Epithelial cell of esophagus (primary cell): ENCODE results near the gene POU2AF1.
A peak's percentile ranks its signal among the peaks of the same experiment; 100 is the strongest.

Experiments
- DNase-seq: peaks from one replicate; pipeline ENCODE4 v3.0.0; 2010; ENCODE audit warnings: low read depth
- H3K4me3 ChIP-seq: 2 replicates; pipeline ENCODE4 v1.5.1; 2011; ENCODE audit warnings: mild to moderate bottlenecking, low read length, control low read depth
- CTCF ChIP-seq: IDR thresholded peaks from 2 replicates; pipeline ENCODE4 v1.5.1; 2011; ENCODE audit warnings: low read depth, mild to moderate bottlenecking, low read length, control low read depth, inconsistent platforms; ENCODE audit not compliant: insufficient read depth; ENCODE audit errors: missing control alignments

The POU2AF1 gene

GRCh38 chr11:111376181-111376871 is 2.7 kb downstream of the POU2AF1 start:
- no peak overlapping the region for H3K4me3 ChIP-seq
- TF ChIP-seq CTCF = no peak
- peak; percentile 46 for DNase-seq

- no peak overlapping the region for H3K4me3 ChIP-seq
- no peak for DNase-seq
- TF ChIP-seq CTCF = no peak
Measured at GRCh38 chr11:111373590-111373989, 5.5 kb downstream of the POU2AF1 start.

GRCh38 chr11:111372538-111372937 is 6.5 kb downstream of the POU2AF1 start:
- H3K4me3 ChIP-seq = no peak overlapping the region
- no peak for DNase-seq
- TF ChIP-seq CTCF = no peak

GRCh38 chr11:111370902-111371578 is 8.0 kb downstream of the POU2AF1 start:
- TF ChIP-seq CTCF = no peak
- peak; percentile 59 for DNase-seq
- H3K4me3 ChIP-seq = no peak overlapping the region

GRCh38 chr11:111370270-111370901 is 8.7 kb downstream of the POU2AF1 start:
- no peak for DNase-seq
- no peak for TF ChIP-seq CTCF
- no peak overlapping the region for H3K4me3 ChIP-seq

GRCh38 chr11:111368285-111368560 is 10.9 kb downstream of the POU2AF1 start:
- no peak for DNase-seq
- no peak overlapping the region for H3K4me3 ChIP-seq
- TF ChIP-seq CTCF = no peak
